ENCODE data around the gene GOLGA7B.

GOLGA7B gene

GRCh38 chr10:97903128-97904017, 53.7 kb downstream of the GOLGA7B start:
- ChIA-PET POLR2A (no interaction called here), CTCF (interaction anchor here (0.5 to 3.4 kb wide), 4 partner anchors 11 to 144 kb away, joined by 3 to 17 read pairs (median 6); no protein-coding TSS in a partner anchor)
- TF ChIP-seq, protein P1, sequence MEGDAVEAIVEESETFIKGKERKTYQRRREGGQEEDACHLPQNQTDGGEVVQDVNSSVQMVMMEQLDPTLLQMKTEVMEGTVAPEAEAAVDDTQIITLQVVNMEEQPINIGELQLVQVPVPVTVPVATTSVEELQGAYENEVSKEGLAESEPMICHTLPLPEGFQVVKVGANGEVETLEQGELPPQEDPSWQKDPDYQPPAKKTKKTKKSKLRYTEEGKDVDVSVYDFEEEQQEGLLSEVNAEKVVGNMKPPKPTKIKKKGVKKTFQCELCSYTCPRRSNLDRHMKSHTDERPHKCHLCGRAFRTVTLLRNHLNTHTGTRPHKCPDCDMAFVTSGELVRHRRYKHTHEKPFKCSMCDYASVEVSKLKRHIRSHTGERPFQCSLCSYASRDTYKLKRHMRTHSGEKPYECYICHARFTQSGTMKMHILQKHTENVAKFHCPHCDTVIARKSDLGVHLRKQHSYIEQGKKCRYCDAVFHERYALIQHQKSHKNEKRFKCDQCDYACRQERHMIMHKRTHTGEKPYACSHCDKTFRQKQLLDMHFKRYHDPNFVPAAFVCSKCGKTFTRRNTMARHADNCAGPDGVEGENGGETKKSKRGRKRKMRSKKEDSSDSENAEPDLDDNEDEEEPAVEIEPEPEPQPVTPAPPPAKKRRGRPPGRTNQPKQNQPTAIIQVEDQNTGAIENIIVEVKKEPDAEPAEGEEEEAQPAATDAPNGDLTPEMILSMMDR (IDR thresholded peaks at IDR 0.05; ENCODE audit: insufficient read depth, low read length, missing control alignments) = no peak
- DNase-seq (ENCODE audit: low read depth, low spot score) = no peak
- H3K4me3 ChIP-seq (ENCODE audit: low read depth, low read length) = no peak overlapping the region

DNA sequence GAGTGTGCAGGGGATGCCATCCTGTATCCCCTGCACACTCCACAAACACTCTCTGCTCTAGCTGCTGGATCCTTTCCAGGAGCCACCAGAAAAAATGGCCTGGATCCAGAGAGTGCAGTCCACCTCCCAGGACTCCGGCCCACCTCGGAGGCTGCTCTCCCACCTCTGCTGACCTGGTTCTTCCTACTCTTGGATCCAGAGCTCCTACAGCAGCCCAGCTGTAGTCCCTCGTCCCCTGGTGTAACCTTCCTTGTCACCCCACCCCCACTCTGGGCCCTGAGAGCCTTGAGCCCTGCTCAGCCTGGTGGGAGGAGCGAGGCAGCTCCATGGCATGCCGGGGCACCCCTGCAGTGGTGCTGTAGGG, 54.4 kb downstream of the GOLGA7B start:
- TF ChIP-seq, protein P1 (IDR thresholded peaks at IDR 0.05; ENCODE audit: insufficient read depth, low read length, missing control alignments) = no peak
- POLR2A ChIA-PET = no interaction called here
- CTCF ChIA-PET = interaction anchor here (1.6 to 3.4 kb wide), 2 partner anchors 12 to 144 kb away, joined by 3 to 17 read pairs; no protein-coding TSS in a partner anchor
- no peak overlapping the region for H3K4me3 ChIP-seq (ENCODE audit: low read depth, low read length)
- no peak for DNase-seq (ENCODE audit: low read depth, low spot score)

DNA sequence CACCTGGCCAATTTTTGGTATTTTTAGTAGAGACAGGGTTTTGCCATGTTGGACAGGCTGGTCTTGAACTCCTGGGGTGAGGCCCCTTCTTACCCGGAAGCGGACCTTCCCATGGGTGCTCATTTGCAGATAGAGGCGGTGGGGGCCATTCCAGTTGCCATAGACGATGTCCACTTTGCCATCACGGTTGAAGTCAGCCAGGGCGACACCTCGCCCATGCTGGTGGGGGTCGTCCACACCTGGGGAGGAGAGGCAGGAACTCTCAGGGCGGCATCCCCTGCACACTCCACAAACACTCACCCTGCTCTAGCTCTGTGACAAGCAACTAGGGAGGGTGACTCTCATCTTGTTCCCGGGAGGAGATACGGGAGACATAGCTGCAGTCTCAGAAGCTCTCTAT, 54.9 kb downstream of the GOLGA7B start:
- CTCF ChIA-PET = interaction anchor here (1.4 to 3.4 kb wide), 3 partner anchors 11 to 143 kb away, joined by 3 to 17 read pairs (median 4); no protein-coding TSS in a partner anchor
- TF ChIP-seq, protein P1 (IDR thresholded peaks at IDR 0.05; ENCODE audit: insufficient read depth, low read length, missing control alignments) = no peak
- H3K4me3 ChIP-seq (ENCODE audit: low read depth, low read length) = no peak overlapping the region
- POLR2A ChIA-PET = no interaction called here
- DNase-seq (ENCODE audit: low read depth, low spot score) = no peak

GRCh38 chr10:97905276-97905675, 55.6 kb downstream of the GOLGA7B start:
- DNase-seq (ENCODE audit: low read depth, low spot score) = no peak
- POLR2A ChIA-PET = no interaction called here
- TF ChIP-seq, protein P1 (IDR thresholded peaks at IDR 0.05; ENCODE audit: insufficient read depth, low read length, missing control alignments) = no peak
- CTCF ChIA-PET = interaction anchor here (1.4 to 3.4 kb wide), 3 partner anchors 10 to 142 kb away, joined by 3 to 17 read pairs (median 4); no protein-coding TSS in a partner anchor
- H3K4me3 ChIP-seq (ENCODE audit: low read depth, low read length) = no peak overlapping the region

- ChIA-PET POLR2A (no interaction called here), CTCF (interaction anchor here (1.3 to 3.4 kb wide), 2 partner anchors 8 to 19 kb away, joined by 3 to 17 read pairs; no protein-coding TSS in a partner anchor)
- no peak for DNase-seq (ENCODE audit: low read depth, low spot score)
- TF ChIP-seq, protein P1 (IDR thresholded peaks at IDR 0.05; ENCODE audit: insufficient read depth, low read length, missing control alignments) = no peak
- H3K4me3 ChIP-seq (ENCODE audit: low read depth, low read length) = no peak overlapping the region
Observed at GRCh38 chr10:97907211-97907610, 57.6 kb downstream of the GOLGA7B start.

DNA sequence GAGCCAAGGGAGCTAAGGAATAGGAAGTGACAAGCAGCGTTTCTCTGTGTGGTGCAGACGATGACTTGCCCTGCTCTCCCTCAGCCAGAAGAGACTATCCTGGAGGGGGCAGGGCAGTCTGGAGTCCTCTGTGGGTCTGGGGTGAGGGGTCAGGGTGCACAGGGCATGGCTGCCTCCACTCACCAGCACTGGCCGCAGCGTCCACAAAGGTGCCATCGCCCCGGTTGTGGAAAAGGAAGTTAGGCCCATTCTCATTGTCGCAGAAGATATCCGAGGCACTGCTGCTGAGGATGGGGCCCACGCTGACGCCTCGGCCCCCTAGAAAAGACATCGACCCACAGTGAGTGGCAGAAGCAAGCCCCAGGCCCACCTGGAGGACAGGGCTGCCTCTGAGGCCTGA, 58.2 kb downstream of the GOLGA7B start:
- TF ChIP-seq, protein P1 (IDR thresholded peaks at IDR 0.05; ENCODE audit: insufficient read depth, low read length, missing control alignments) = no peak
- ChIA-PET CTCF (interaction anchor here (1.3 kb wide), 1 partner anchor 138 kb away, joined by 3 read pairs; no protein-coding TSS in a partner anchor), POLR2A (no interaction called here)
- DNase-seq (ENCODE audit: low read depth, low spot score) = no peak
- H3K4me3 ChIP-seq (ENCODE audit: low read depth, low read length) = no peak overlapping the region
